Sigmoid colon (tissue), 4 donors: ENCODE data around the gene MBOAT7.

ENCODE experiments used
- EP300 ChIP-seq, 4 donors: sonication (generic); formaldehyde crosslinking; IDR thresholded peaks; one replicate each; pipeline ENCODE4 v1.6.1; 2017; ENCODE audit warnings: antibody characterized with exemption in 4 of 4
- POLR2A ChIP-seq, 2 donors: fragments of 450-650 bp; IDR thresholded peaks; one replicate each; pipeline ENCODE4 v1.6.1; 2016; ENCODE audit warnings: antibody characterized with exemption in 2 of 2, mild to moderate bottlenecking in 2 of 2, moderate library complexity in 2 of 2
- POLR2AphosphoS5 ChIP-seq, 4 donors: sonication (generic); formaldehyde crosslinking; IDR thresholded peaks; one replicate each; pipeline ENCODE4 v1.6.1; 2017; ENCODE audit warnings: antibody characterized with exemption in 4 of 4
- TF ChIP-seq, protein P1 (sequence below), 4 experiments: fragments of 450-650 bp in 3 of 4; fragments of 200-600 bp in 1 of 4; IDR thresholded peaks; one replicate each; pipeline ENCODE4 v1.5.1; 2016 to 2019; ENCODE audit warnings: antibody characterized with exemption in 4 of 4, mild to moderate bottlenecking in 3 of 4, moderate library complexity in 2 of 4

DNA sequence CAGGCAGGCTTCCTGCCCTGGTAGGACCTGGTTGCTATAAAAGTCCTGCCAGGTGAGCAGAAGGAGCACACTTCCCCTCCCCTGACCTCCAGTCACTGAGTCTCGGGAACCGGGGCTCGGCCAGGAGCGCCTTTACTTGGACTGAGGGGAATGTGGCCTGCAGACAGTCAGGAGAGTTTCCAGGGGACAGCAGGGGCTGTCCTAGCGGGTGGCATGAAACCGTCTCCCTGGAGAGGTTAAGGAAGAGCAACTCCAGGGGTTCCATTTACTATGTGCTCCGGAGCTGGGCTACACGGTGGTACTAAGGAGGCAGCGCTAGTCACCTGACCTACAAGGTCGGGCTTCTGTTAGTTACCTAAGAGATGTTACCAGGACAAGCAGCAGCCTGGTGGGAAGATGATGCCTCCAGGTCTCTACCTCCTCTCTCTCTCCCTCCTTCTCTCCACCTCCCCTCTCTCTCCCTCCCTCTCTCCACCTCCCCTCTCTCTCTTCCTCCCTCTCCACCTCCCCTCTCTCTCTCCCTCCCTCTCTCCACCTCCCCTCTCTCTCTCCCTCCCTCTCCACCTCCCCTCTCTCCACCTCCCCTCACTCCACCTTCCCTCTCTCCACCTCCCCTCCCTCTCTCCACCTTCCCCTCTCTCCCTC is 55.9 kb downstream of the MBOAT7 start:
- TF ChIP-seq, protein P1, sequence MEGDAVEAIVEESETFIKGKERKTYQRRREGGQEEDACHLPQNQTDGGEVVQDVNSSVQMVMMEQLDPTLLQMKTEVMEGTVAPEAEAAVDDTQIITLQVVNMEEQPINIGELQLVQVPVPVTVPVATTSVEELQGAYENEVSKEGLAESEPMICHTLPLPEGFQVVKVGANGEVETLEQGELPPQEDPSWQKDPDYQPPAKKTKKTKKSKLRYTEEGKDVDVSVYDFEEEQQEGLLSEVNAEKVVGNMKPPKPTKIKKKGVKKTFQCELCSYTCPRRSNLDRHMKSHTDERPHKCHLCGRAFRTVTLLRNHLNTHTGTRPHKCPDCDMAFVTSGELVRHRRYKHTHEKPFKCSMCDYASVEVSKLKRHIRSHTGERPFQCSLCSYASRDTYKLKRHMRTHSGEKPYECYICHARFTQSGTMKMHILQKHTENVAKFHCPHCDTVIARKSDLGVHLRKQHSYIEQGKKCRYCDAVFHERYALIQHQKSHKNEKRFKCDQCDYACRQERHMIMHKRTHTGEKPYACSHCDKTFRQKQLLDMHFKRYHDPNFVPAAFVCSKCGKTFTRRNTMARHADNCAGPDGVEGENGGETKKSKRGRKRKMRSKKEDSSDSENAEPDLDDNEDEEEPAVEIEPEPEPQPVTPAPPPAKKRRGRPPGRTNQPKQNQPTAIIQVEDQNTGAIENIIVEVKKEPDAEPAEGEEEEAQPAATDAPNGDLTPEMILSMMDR (IDR thresholded peaks at IDR 0.05) = no peak
- TF ChIP-seq EP300 (IDR thresholded peaks at IDR 0.05) = no peak
- no peak for TF ChIP-seq POLR2A (IDR thresholded peaks at IDR 0.05)
- no peak for TF ChIP-seq POLR2AphosphoS5 (IDR thresholded peaks at IDR 0.05)
